Measurements from ENCODE around the gene PARP3.

Gene PARP3

GRCh38 chr3:51945031-51945840, 3.1 kb downstream of the PARP3 start:
- TF ChIP-seq CTCF (IDR thresholded peaks at IDR 0.05; ENCODE audit: low read depth, low read length, missing control alignments), result no peak
- no peak for DNase-seq (ENCODE audit: low read depth)
- in situ Hi-C loops (cut with HindIII; ENCODE audit: low sequenced_read_pairs), result no loop called here

GRCh38 chr3:51945926-51946705, 4.0 kb downstream of the PARP3 start:
- H3K4me3 ChIP-seq (ENCODE audit: low read depth, low read length), result no peak overlapping the region
- DNase-seq (ENCODE audit: low read depth), result no peak
- no peak for TF ChIP-seq CTCF (IDR thresholded peaks at IDR 0.05; ENCODE audit: low read depth, low read length, missing control alignments)
- in situ Hi-C loops (cut with HindIII; ENCODE audit: low sequenced_read_pairs), result no loop called here

More at GRCh38 chr3:51945031-51945840, 3.1 kb downstream of the PARP3 start:
- no peak overlapping the region for H3K4me3 ChIP-seq (ENCODE audit: low read depth, low read length)

- in situ Hi-C loops (cut with HindIII; ENCODE audit: low sequenced_read_pairs), result no loop called here
- no peak for TF ChIP-seq CTCF (IDR thresholded peaks at IDR 0.05; ENCODE audit: low read depth, low read length, missing control alignments)
- no peak overlapping the region for H3K4me3 ChIP-seq (ENCODE audit: low read depth, low read length)
- DNase-seq (ENCODE audit: low read depth), result no peak
These were observed 4.6 kb downstream of the PARP3 start for GRCh38 chr3:51946796-51947195.

GRCh38 chr3:51947215-51947900, 5.2 kb downstream of the PARP3 start:
- no peak for TF ChIP-seq CTCF (IDR thresholded peaks at IDR 0.05; ENCODE audit: low read depth, low read length, missing control alignments)
- DNase-seq (ENCODE audit: low read depth), result no peak
- H3K4me3 ChIP-seq (ENCODE audit: low read depth, low read length), result no peak overlapping the region
- in situ Hi-C loops (cut with HindIII; ENCODE audit: low sequenced_read_pairs), result no loop called here

- DNase-seq (ENCODE audit: low read depth), result no peak
- no peak overlapping the region for H3K4me3 ChIP-seq (ENCODE audit: low read depth, low read length)
- TF ChIP-seq CTCF (IDR thresholded peaks at IDR 0.05; ENCODE audit: low read depth, low read length, missing control alignments), result no peak
- in situ Hi-C loops (cut with HindIII; ENCODE audit: low sequenced_read_pairs), result no loop called here
These were observed 5.9 kb downstream of the PARP3 start for GRCh38 chr3:51948016-51948580.

- no peak overlapping the region for H3K4me3 ChIP-seq (ENCODE audit: low read depth, low read length)
- in situ Hi-C loops (cut with HindIII; ENCODE audit: low sequenced_read_pairs), result no loop called here
- DNase-seq (ENCODE audit: low read depth), result no peak
- TF ChIP-seq CTCF (IDR thresholded peaks at IDR 0.05; ENCODE audit: low read depth, low read length, missing control alignments), result no peak
These were observed 7.0 kb downstream of the PARP3 start for GRCh38 chr3:51949121-51949520.

Data from astrocyte of the cerebellum (primary cell).